ENCODE results near the gene PLEK2.

DNA sequence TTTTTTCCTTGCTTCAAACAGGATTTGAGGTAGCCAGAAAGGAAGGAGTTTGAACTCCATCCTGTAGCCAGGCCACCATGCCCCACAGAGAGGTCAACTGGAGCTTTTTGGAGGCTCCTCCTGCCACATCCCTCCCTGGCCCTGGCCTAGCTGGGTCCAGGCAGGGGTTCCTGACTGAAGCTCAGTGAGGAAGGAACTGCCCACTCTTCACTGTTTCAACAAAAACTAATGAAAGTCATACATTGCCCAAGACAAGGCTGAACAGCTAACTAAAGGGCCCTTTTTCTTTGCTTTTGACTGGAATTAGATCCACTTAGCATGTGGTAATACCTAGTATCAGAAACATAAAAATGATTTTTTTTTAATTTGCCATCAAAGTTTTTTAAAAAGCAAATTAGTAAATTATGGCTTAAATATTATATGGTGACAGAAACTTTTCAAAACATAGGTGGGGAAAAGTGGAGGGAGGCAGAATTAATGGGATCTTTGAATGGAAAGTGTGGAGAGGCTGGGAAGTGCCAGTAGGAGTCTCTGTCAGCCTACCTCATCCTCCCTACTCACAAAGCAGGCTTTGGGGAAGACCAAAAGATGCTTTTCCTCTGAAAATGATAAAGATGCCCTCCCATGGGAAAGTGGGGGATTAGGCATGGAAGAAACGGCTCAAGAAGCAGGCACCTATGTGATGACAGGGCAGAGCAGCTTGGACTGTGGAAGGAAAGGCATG is 22.0 kb downstream of the PLEK2 start:
- TF ChIP-seq, protein P1, sequence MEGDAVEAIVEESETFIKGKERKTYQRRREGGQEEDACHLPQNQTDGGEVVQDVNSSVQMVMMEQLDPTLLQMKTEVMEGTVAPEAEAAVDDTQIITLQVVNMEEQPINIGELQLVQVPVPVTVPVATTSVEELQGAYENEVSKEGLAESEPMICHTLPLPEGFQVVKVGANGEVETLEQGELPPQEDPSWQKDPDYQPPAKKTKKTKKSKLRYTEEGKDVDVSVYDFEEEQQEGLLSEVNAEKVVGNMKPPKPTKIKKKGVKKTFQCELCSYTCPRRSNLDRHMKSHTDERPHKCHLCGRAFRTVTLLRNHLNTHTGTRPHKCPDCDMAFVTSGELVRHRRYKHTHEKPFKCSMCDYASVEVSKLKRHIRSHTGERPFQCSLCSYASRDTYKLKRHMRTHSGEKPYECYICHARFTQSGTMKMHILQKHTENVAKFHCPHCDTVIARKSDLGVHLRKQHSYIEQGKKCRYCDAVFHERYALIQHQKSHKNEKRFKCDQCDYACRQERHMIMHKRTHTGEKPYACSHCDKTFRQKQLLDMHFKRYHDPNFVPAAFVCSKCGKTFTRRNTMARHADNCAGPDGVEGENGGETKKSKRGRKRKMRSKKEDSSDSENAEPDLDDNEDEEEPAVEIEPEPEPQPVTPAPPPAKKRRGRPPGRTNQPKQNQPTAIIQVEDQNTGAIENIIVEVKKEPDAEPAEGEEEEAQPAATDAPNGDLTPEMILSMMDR (conservative IDR thresholded peaks at IDR 0.05 in 1 of 2, IDR thresholded peaks at IDR 0.05 in 1 of 2; ENCODE audit: low read depth in 1 of 2, low read length in 2 of 2) = no peak
- no peak for TF ChIP-seq EZH2 (IDR thresholded peaks at IDR 0.05; ENCODE audit: low read length, missing control alignments)

Data from fibroblast of lung (primary cell).